ENCODE results near the gene HOXD4. TPM values are rescaled to one million over a fixed set of nuclear protein-coding genes. Genes with fewer than 3 reads are reported as not detected.

Gene HOXD4
- total and polyA plus RNA-seq, 4 experiments from 2014 or later, result not detected

GRCh38 chr2:176137252-176137580, 14.1 kb upstream of the HOXD4 start:
- peaks cover 34% of the 10 kb centered on the region for H3K4me1 ChIP-seq (ENCODE audit: insufficient read depth, low read length)
- CTCF ChIA-PET (ENCODE audit: partially characterized antibody), result no interaction called here
- Mint-ChIP-seq H3K9me3 (peaks cover 0 to 40% (median 30%) of the 10 kb centered on the region in 8 donors), H3K36me3 (peaks cover 2 to 8% of the 10 kb centered on the region in 2 donors), H3K4me3 (peak overlapping the region in 3 of 8 donors; percentile 35 to 54 (median 46)), H3K4me1 (peaks cover 16 to 52% (median 36%) of the 10 kb centered on the region in 4 donors), H3K27me3 (peaks cover 74 to 81% of the 10 kb centered on the region in 2 donors), H3K27ac (peak overlapping the region in 2 of 7 donors; percentile 41 to 47)
- intact Hi-C loops (cut with micrococcal nuclease), result no loop called here
- no peaks in the 10 kb centered on the region for H3K9me3 ChIP-seq (ENCODE audit: control insufficient read depth in 1 of 2, low read length in 2 of 2)
- no peak for DNase-seq
- no peak overlapping the region for H3K4me3 ChIP-seq (ENCODE audit: low read length in 2 of 2)
- POLR2A ChIA-PET (ENCODE audit: partially characterized antibody), result no interaction called here
- no peak overlapping the region for H3K27ac ChIP-seq (ENCODE audit: low read depth, low read length)
- H3K36me3 ChIP-seq (ENCODE audit: insufficient read depth, low read length), result no peaks in the 10 kb centered on the region
- peaks cover 96% of the 10 kb centered on the region for H3K27me3 ChIP-seq (ENCODE audit: insufficient read depth, low read length)

GRCh38 chr2:176137906-176138305, 13.4 kb upstream of the HOXD4 start:
- Histone ChIP-seq H3K27ac (ENCODE audit: low read depth, low read length) (no peak overlapping the region), H3K4me1 (ENCODE audit: insufficient read depth, low read length) (peaks cover 28% of the 10 kb centered on the region), H3K36me3 (ENCODE audit: insufficient read depth, low read length) (no peaks in the 10 kb centered on the region), H3K27me3 (ENCODE audit: insufficient read depth, low read length) (peaks cover 95% of the 10 kb centered on the region), H3K9me3 (ENCODE audit: control insufficient read depth in 1 of 2, low read length in 2 of 2) (no peaks in the 10 kb centered on the region), H3K4me3 (ENCODE audit: low read length in 2 of 2) (no peak overlapping the region)
- Mint-ChIP-seq H3K27ac (peak overlapping the region in 2 of 7 donors; percentile 47 to 86), H3K4me3 (peak overlapping the region in 1 of 8 donors; percentile 4), H3K27me3 (peaks cover 72 to 78% of the 10 kb centered on the region in 2 donors), H3K36me3 (peaks cover 1 to 8% of the 10 kb centered on the region in 2 donors), H3K9me3 (peaks cover 0 to 40% (median 26%) of the 10 kb centered on the region in 8 donors), H3K4me1 (peaks cover 13 to 45% (median 32%) of the 10 kb centered on the region in 4 donors)
- ChIA-PET POLR2A (ENCODE audit: partially characterized antibody) (no interaction called here), CTCF (ENCODE audit: partially characterized antibody) (interaction anchor here (3.0 kb wide), 1 partner anchor 317 kb away, joined by 28 read pairs; no protein-coding TSS in a partner anchor)
- no peak for DNase-seq
- intact Hi-C loops (cut with micrococcal nuclease), result no loop called here

- POLR2A ChIA-PET (ENCODE audit: partially characterized antibody), result no interaction called here
- H3K4me3 ChIP-seq (ENCODE audit: low read length in 2 of 2), result no peak overlapping the region
Measured at GRCh38 chr2:176138526-176138922, 12.8 kb upstream of the HOXD4 start.

GRCh38 chr2:176138923-176139660, 12.3 kb upstream of the HOXD4 start:
- ChIA-PET CTCF (ENCODE audit: partially characterized antibody) (interaction anchor here (1.1 to 3.0 kb wide), 5 partner anchors 8 to 1010 kb away, joined by 3 to 28 read pairs (median 7); no protein-coding TSS in a partner anchor), POLR2A (ENCODE audit: partially characterized antibody) (no interaction called here)
- H3K27me3 Mint-ChIP-seq, result peaks cover 71 to 78% of the 10 kb centered on the region in 2 donors
- DNase-seq, result no peak
- H3K36me3 ChIP-seq (ENCODE audit: insufficient read depth, low read length), result no peaks in the 10 kb centered on the region
- peaks cover 88% of the 10 kb centered on the region for H3K27me3 ChIP-seq (ENCODE audit: insufficient read depth, low read length)
- peaks cover 27% of the 10 kb centered on the region for H3K4me1 ChIP-seq (ENCODE audit: insufficient read depth, low read length)
- H3K9me3 Mint-ChIP-seq, result peaks cover 0 to 40% (median 23%) of the 10 kb centered on the region in 8 donors
- H3K27ac ChIP-seq (ENCODE audit: low read depth, low read length), result no peak overlapping the region
- H3K27ac Mint-ChIP-seq, result peak overlapping the region in 2 of 7 donors; percentile 74 to 86
- peaks cover 13 to 44% (median 31%) of the 10 kb centered on the region in 4 donors for H3K4me1 Mint-ChIP-seq
- no peak overlapping the region for H3K4me3 ChIP-seq (ENCODE audit: low read length in 2 of 2)
- intact Hi-C loops (cut with micrococcal nuclease), result no loop called here
- H3K36me3 Mint-ChIP-seq, result peaks cover 1 to 8% of the 10 kb centered on the region in 2 donors
- no peaks in the 10 kb centered on the region for H3K9me3 ChIP-seq (ENCODE audit: control insufficient read depth in 1 of 2, low read length in 2 of 2)
- peak overlapping the region in 7 of 8 donors; percentile 5 to 53 (median 14) for H3K4me3 Mint-ChIP-seq

More at GRCh38 chr2:176138526-176138922, 12.8 kb upstream of the HOXD4 start:
- intact Hi-C loops (cut with micrococcal nuclease), result no loop called here
- Mint-ChIP-seq H3K4me1 (peaks cover 13 to 44% (median 31%) of the 10 kb centered on the region in 4 donors), H3K27me3 (peaks cover 72 to 78% of the 10 kb centered on the region in 2 donors), H3K27ac (peak overlapping the region in 3 of 7 donors; percentile 57 to 86 (median 74)), H3K4me3 (peak overlapping the region in 4 of 8 donors; percentile 3 to 70 (median 14)), H3K36me3 (peaks cover 1 to 8% of the 10 kb centered on the region in 2 donors), H3K9me3 (peaks cover 0 to 40% (median 26%) of the 10 kb centered on the region in 8 donors)
- Histone ChIP-seq H3K27me3 (ENCODE audit: insufficient read depth, low read length) (peaks cover 91% of the 10 kb centered on the region), H3K4me1 (ENCODE audit: insufficient read depth, low read length) (peaks cover 27% of the 10 kb centered on the region), H3K27ac (ENCODE audit: low read depth, low read length) (no peak overlapping the region), H3K9me3 (ENCODE audit: control insufficient read depth in 1 of 2, low read length in 2 of 2) (no peaks in the 10 kb centered on the region), H3K36me3 (ENCODE audit: insufficient read depth, low read length) (no peaks in the 10 kb centered on the region)
- no peak for DNase-seq
- CTCF ChIA-PET (ENCODE audit: partially characterized antibody), result interaction anchor here (1.3 to 3.0 kb wide), 3 partner anchors 12 to 513 kb away, joined by 3 to 28 read pairs (median 7); no protein-coding TSS in a partner anchor

GRCh38 chr2:176139661-176140512, 11.5 kb upstream of the HOXD4 start:
- ChIA-PET POLR2A (ENCODE audit: partially characterized antibody) (interaction anchor here (1.6 kb wide), 1 partner anchor 8 kb away, joined by 3 read pairs; no protein-coding TSS in a partner anchor), CTCF (ENCODE audit: partially characterized antibody) (interaction anchor here (0.8 to 3.0 kb wide), 8 partner anchors 8 to 1009 kb away, joined by 3 to 28 read pairs (median 4); no protein-coding TSS in a partner anchor)
- H3K4me1 ChIP-seq (ENCODE audit: insufficient read depth, low read length), result peaks cover 27% of the 10 kb centered on the region
- peaks cover 0 to 40% (median 23%) of the 10 kb centered on the region in 8 donors for H3K9me3 Mint-ChIP-seq
- no peak for DNase-seq
- peaks cover 1 to 8% of the 10 kb centered on the region in 2 donors for H3K36me3 Mint-ChIP-seq
- H3K9me3 ChIP-seq (ENCODE audit: control insufficient read depth in 1 of 2, low read length in 2 of 2), result no peaks in the 10 kb centered on the region
- intact Hi-C loops (cut with micrococcal nuclease), result no loop called here
- no peak overlapping the region for H3K4me3 ChIP-seq (ENCODE audit: low read length in 2 of 2)
- no peaks in the 10 kb centered on the region for H3K36me3 ChIP-seq (ENCODE audit: insufficient read depth, low read length)
- H3K27ac Mint-ChIP-seq, result peak overlapping the region in 2 of 7 donors; percentile 74
- peaks cover 71 to 74% of the 10 kb centered on the region in 2 donors for H3K27me3 Mint-ChIP-seq
- H3K4me1 Mint-ChIP-seq, result peaks cover 13 to 43% (median 31%) of the 10 kb centered on the region in 4 donors
- peak overlapping the region in 3 of 8 donors; percentile 32 to 50 (median 40) for H3K4me3 Mint-ChIP-seq
- H3K27me3 ChIP-seq (ENCODE audit: insufficient read depth, low read length), result peaks cover 82% of the 10 kb centered on the region
- no peak overlapping the region for H3K27ac ChIP-seq (ENCODE audit: low read depth, low read length)

- peaks cover 25% of the 10 kb centered on the region for H3K4me1 ChIP-seq (ENCODE audit: insufficient read depth, low read length)
- ChIA-PET POLR2A (ENCODE audit: partially characterized antibody) (interaction anchor here (1.6 kb wide), 1 partner anchor 9 kb away, joined by 3 read pairs; no protein-coding TSS in a partner anchor), CTCF (ENCODE audit: partially characterized antibody) (interaction anchor here (0.6 to 3.0 kb wide), 9 partner anchors 9 to 887 kb away, joined by 3 to 28 read pairs (median 3); no protein-coding TSS in a partner anchor)
- H3K36me3 Mint-ChIP-seq, result peaks cover 1% of the 10 kb centered on the region in 2 donors
- no peak overlapping the region for H3K4me3 ChIP-seq (ENCODE audit: low read length in 2 of 2)
- H3K9me3 Mint-ChIP-seq, result peaks cover 0 to 34% (median 22%) of the 10 kb centered on the region in 8 donors
- DNase-seq, result peak; percentile 47 to 61 (median 53)
- intact Hi-C loops (cut with micrococcal nuclease), result no loop called here
- peaks cover 80% of the 10 kb centered on the region for H3K27me3 ChIP-seq (ENCODE audit: insufficient read depth, low read length)
- peaks cover 69 to 74% of the 10 kb centered on the region in 2 donors for H3K27me3 Mint-ChIP-seq
- H3K4me3 Mint-ChIP-seq, result peak overlapping the region in 5 of 8 donors; percentile 21 to 38 (median 35)
- H3K27ac ChIP-seq (ENCODE audit: low read depth, low read length), result no peak overlapping the region
- H3K36me3 ChIP-seq (ENCODE audit: insufficient read depth, low read length), result no peaks in the 10 kb centered on the region
- peak overlapping the region in 3 of 7 donors; percentile 64 to 84 (median 66) for H3K27ac Mint-ChIP-seq
- H3K4me1 Mint-ChIP-seq, result peaks cover 13 to 37% (median 24%) of the 10 kb centered on the region in 4 donors
- H3K9me3 ChIP-seq (ENCODE audit: control insufficient read depth in 1 of 2, low read length in 2 of 2), result no peaks in the 10 kb centered on the region
Measured at GRCh38 chr2:176140513-176141317, 10.6 kb upstream of the HOXD4 start.

Measured in CD4-positive, alpha-beta memory T cell (primary cell).